Muscle layer of duodenum (tissue), 2 donors: Measurements from ENCODE around the gene EPHB1.

ENCODE experiments used
- H3K27ac ChIP-seq: one replicate; pipeline ENCODE4 v1.7.0; 2013; ENCODE audit warnings: mild to moderate bottlenecking, low read length
- H3K27me3 ChIP-seq: one replicate; pipeline ENCODE4 v1.7.0; 2013; ENCODE audit warnings: low read depth, mild to moderate bottlenecking, control low read depth, low read length
- H3K36me3 ChIP-seq, 2 donors: one replicate each; pipeline ENCODE4 v1.7.0; 2013; ENCODE audit warnings: low read length in 2 of 2, control low read depth in 1 of 2, mild to moderate bottlenecking in 1 of 2; ENCODE audit not compliant: insufficient read depth in 2 of 2, control insufficient read depth in 1 of 2
- H3K4me1 ChIP-seq, 2 donors: one replicate each; pipeline ENCODE4 v1.7.0; 2013; ENCODE audit warnings: low read length in 2 of 2, mild to moderate bottlenecking in 2 of 2, control low read depth in 1 of 2, moderate library complexity in 1 of 2; ENCODE audit not compliant: insufficient read depth in 2 of 2, control insufficient read depth in 1 of 2
- H3K4me3 ChIP-seq, 2 donors: one replicate each; pipeline ENCODE4 v1.7.0; 2013; ENCODE audit warnings: low read length in 2 of 2, low read depth in 1 of 2, mild to moderate bottlenecking in 1 of 2
- H3K9me3 ChIP-seq, 2 donors: one replicate each; pipeline ENCODE4 v1.7.0; 2013; ENCODE audit warnings: low read length in 2 of 2, control low read depth in 1 of 2, mild to moderate bottlenecking in 1 of 2; ENCODE audit not compliant: control insufficient read depth in 1 of 2
- donor health status: healthy.

The EPHB1 gene

DNA sequence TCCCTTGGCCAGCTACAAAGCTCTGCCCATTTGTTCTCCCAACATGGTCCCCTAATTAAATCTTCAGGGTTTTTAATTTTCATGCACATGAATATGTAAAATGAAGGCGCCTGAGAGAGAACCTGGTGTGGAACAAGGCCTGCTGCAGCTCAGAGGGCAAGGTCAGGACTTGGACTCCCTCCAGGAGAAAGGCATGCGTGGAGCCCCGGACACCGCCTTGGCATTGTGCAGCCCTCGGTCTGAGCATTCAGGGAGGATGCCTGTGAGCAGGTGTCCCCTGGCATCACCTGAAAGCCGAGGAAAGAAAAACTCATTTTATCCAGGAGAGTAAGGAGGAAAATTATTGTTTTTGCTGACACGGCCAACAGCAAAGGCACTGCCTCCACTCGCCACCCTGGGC, 33.8 kb upstream of the EPHB1 start:
- no peak overlapping the region for H3K27ac ChIP-seq
- H3K4me1 ChIP-seq, result no peaks in the 10 kb centered on the region
- H3K4me3 ChIP-seq, result no peak overlapping the region
- H3K9me3 ChIP-seq, result no peaks in the 10 kb centered on the region
- no peaks in the 10 kb centered on the region for H3K27me3 ChIP-seq
- H3K36me3 ChIP-seq, result no peaks in the 10 kb centered on the region

DNA sequence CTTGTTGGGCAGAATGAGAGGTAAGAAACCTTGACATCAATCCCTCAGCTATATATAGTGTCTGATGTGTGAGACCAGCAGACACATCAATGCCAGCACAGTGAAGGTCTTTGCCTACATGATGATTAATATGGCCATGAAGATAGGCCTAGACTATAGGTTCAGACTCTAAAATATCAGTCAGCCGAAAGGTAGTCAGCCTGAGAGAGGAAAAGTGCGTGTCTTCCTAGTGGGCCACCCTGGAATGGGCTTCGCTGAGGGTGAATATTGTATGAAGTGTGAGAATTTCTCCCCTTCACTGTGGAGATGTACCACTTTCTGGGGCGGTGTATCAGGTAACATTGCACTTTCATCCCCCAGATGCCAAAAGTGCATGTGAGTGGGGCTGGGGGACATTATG, 33.0 kb upstream of the EPHB1 start:
- Histone ChIP-seq H3K4me3 (no peak overlapping the region), H3K4me1 (no peaks in the 10 kb centered on the region), H3K9me3 (no peaks in the 10 kb centered on the region), H3K27me3 (no peaks in the 10 kb centered on the region), H3K27ac (no peak overlapping the region), H3K36me3 (no peaks in the 10 kb centered on the region)

DNA sequence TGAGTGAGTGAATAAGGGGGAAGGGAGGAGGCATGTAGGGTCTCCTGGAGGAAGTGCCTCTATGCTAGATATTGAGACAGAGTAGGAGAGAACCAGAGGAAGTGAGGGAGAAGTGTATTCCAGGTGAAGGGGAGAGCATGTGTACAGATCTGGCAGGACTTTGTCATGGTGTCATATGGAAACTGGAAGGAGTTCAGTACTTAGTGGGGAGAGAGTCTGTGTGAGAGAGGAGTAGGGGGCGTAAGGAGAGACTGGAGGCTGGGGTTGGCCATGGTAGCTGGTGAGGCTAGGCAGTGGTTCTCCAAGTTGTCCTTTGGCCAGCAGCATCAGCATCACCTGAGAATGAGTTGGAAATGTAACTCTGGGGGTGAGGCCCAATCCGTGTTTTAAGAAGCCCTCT, 29.6 kb upstream of the EPHB1 start:
- Histone ChIP-seq H3K36me3 (no peaks in the 10 kb centered on the region), H3K9me3 (no peaks in the 10 kb centered on the region), H3K27ac (no peak overlapping the region), H3K4me1 (no peaks in the 10 kb centered on the region), H3K4me3 (no peak overlapping the region), H3K27me3 (no peaks in the 10 kb centered on the region)

- H3K27me3 ChIP-seq, result no peaks in the 10 kb centered on the region
- no peaks in the 10 kb centered on the region for H3K9me3 ChIP-seq
- H3K27ac ChIP-seq, result no peak overlapping the region
- H3K36me3 ChIP-seq, result no peaks in the 10 kb centered on the region
- no peaks in the 10 kb centered on the region for H3K4me1 ChIP-seq
- H3K4me3 ChIP-seq, result no peak overlapping the region
Measured at GRCh38 chr3:134766290-134766689, 28.8 kb upstream of the EPHB1 start.

- Histone ChIP-seq H3K4me3 (no peak overlapping the region), H3K9me3 (no peaks in the 10 kb centered on the region), H3K36me3 (no peaks in the 10 kb centered on the region), H3K27ac (no peak overlapping the region), H3K4me1 (no peaks in the 10 kb centered on the region), H3K27me3 (no peaks in the 10 kb centered on the region)
Measured at GRCh38 chr3:134768116-134768515, 26.9 kb upstream of the EPHB1 start.

DNA sequence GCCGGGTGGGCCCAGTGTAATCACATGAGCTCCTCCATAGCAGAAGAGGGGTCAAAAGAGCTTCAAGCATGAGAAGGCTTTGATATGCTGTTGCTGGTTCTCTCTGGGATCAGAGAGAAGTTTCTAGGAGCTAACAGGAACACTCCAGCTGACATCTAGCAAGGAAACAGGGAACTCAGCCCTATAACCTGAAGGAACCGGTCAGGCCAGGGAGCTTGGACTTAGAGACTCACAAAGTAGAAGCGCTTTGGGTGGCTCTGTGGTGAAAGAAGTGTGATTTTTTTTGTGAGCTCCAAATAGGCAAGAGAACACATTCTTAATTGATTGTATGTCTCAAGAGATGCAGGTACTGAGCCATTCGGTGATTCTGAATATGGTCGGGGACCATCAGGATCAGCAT, 26.2 kb upstream of the EPHB1 start:
- no peaks in the 10 kb centered on the region for H3K9me3 ChIP-seq
- no peaks in the 10 kb centered on the region for H3K27me3 ChIP-seq
- no peaks in the 10 kb centered on the region for H3K4me1 ChIP-seq
- H3K27ac ChIP-seq, result no peak overlapping the region
- no peak overlapping the region for H3K4me3 ChIP-seq
- no peaks in the 10 kb centered on the region for H3K36me3 ChIP-seq

- H3K36me3 ChIP-seq, result no peaks in the 10 kb centered on the region
- H3K4me1 ChIP-seq, result no peaks in the 10 kb centered on the region
- no peak overlapping the region for H3K27ac ChIP-seq
- H3K9me3 ChIP-seq, result no peaks in the 10 kb centered on the region
- no peaks in the 10 kb centered on the region for H3K27me3 ChIP-seq
- no peak overlapping the region for H3K4me3 ChIP-seq
Measured at GRCh38 chr3:134769287-134769868, 25.7 kb upstream of the EPHB1 start.

GRCh38 chr3:134772011-134772410, 23.0 kb upstream of the EPHB1 start:
- H3K4me1 ChIP-seq, result no peaks in the 10 kb centered on the region
- H3K9me3 ChIP-seq, result no peaks in the 10 kb centered on the region
- H3K4me3 ChIP-seq, result no peak overlapping the region
- no peaks in the 10 kb centered on the region for H3K27me3 ChIP-seq
- no peaks in the 10 kb centered on the region for H3K36me3 ChIP-seq
- no peak overlapping the region for H3K27ac ChIP-seq

GRCh38 chr3:134772591-134772990, 22.5 kb upstream of the EPHB1 start:
- Histone ChIP-seq H3K4me3 (no peak overlapping the region), H3K27ac (no peak overlapping the region), H3K36me3 (no peaks in the 10 kb centered on the region), H3K9me3 (no peaks in the 10 kb centered on the region), H3K4me1 (no peaks in the 10 kb centered on the region), H3K27me3 (no peaks in the 10 kb centered on the region)

GRCh38 chr3:134775831-134776230, 19.2 kb upstream of the EPHB1 start:
- Histone ChIP-seq H3K27ac (no peak overlapping the region), H3K9me3 (no peaks in the 10 kb centered on the region), H3K4me3 (no peak overlapping the region)

DNA sequence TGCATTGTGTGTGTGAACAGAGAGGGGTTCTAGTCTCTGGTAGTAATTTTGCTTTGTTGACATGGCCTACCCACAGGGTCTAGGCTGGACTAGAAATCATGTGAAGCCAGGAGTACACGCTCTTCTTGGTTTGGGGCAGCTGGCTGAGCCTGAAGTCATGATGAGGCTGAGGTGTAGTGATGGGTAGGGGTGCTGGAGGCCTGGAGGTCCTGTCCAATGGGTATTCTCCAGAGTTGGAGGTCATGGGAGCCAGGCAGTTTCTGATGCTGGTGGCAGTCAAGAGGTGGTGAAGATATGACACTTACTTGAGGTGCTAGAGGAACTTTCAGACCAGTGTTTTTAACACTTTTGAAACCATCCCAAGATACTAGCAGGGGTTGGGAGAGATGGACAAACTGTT, 18.5 kb upstream of the EPHB1 start:
- H3K27ac ChIP-seq, result no peak overlapping the region
- no peaks in the 10 kb centered on the region for H3K9me3 ChIP-seq
- no peak overlapping the region for H3K4me3 ChIP-seq
- H3K36me3 ChIP-seq, result no peaks in the 10 kb centered on the region
- H3K4me1 ChIP-seq, result no peaks in the 10 kb centered on the region
- H3K27me3 ChIP-seq, result no peaks in the 10 kb centered on the region

More at GRCh38 chr3:134775831-134776230, 19.2 kb upstream of the EPHB1 start:
- H3K27me3 ChIP-seq, result no peaks in the 10 kb centered on the region
- H3K36me3 ChIP-seq, result no peaks in the 10 kb centered on the region
- H3K4me1 ChIP-seq, result no peaks in the 10 kb centered on the region

DNA sequence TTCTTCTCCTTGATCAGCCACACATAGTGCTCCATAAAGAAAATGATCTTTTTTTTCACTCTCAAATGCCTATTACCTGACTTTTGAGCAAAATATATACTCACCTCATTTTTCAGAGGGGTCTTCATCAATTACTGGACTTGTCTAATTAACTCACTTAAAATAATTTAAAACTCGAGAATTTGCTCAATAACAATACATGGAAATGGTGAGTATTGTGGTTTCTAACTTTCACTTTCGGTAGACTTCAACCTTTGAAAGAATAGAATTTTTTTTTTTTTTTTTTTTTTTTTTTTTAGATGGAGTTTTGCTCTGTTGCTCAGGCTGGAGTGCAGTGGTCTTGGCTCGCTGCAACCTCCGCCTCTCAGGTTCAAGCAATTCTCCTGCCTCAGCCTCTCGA, 17.7 kb upstream of the EPHB1 start:
- no peaks in the 10 kb centered on the region for H3K9me3 ChIP-seq
- H3K27ac ChIP-seq, result no peak overlapping the region
- H3K36me3 ChIP-seq, result no peaks in the 10 kb centered on the region
- no peaks in the 10 kb centered on the region for H3K4me1 ChIP-seq
- H3K4me3 ChIP-seq, result no peak overlapping the region
- no peaks in the 10 kb centered on the region for H3K27me3 ChIP-seq
